Gastrocnemius medialis (tissue), 4 donors: Measurements from ENCODE around the gene ARHGEF37. TPM values are rescaled to one million over a fixed set of nuclear protein-coding genes. Genes with fewer than 3 reads are reported as not detected.

Experiments used
- ATAC-seq, 2 donors: fragments of 150-250 bp; one replicate each; pipeline ENCODE4 v1.9.1; 2016
- DNase-seq, 2 donors: peaks; one replicate each; pipeline ENCODE4 v3.0.0-alpha.2; 2019
- H3K27ac ChIP-seq, 4 donors: fragments of 200-600 bp; sonication (generic); 1 replicate in 1 of 4; 2 replicates in 3 of 4; pipeline ENCODE4 v1.5.1; 2016 to 2018; ENCODE audit warnings: mild to moderate bottlenecking in 2 of 4, moderate library complexity in 1 of 4
- H3K27me3 ChIP-seq, 3 donors: fragments of 200-600 bp; sonication (generic) in 2 of 3; 1 replicate in 1 of 3; 2 replicates in 2 of 3; pipeline versions ENCODE4 v1.5.1 to v1.6.0; 2016 to 2019; ENCODE audit warnings: mild to moderate bottlenecking in 1 of 3, moderate library complexity in 1 of 3
- H3K36me3 ChIP-seq, 2 donors: fragments of 200-600 bp; sonication (generic) in 1 of 2; one replicate each; pipeline ENCODE4 v1.5.1; 2017 to 2018
- H3K4me1 ChIP-seq, 2 donors: fragments of 200-600 bp; sonication (generic) in 1 of 2; one replicate each; pipeline ENCODE4 v1.5.1; 2016 to 2017; ENCODE audit warnings: mild to moderate bottlenecking in 2 of 2
- H3K4me3 ChIP-seq, 4 donors: fragments of 200-600 bp; sonication (generic) in 3 of 4; 1 replicate in 1 of 4; 2 replicates in 3 of 4; pipeline ENCODE4 v1.5.1; 2016 to 2019; ENCODE audit warnings: mild to moderate bottlenecking in 2 of 4
- H3K9me3 ChIP-seq, 3 donors: fragments of 200-600 bp; sonication (generic) in 2 of 3; 1 replicate in 1 of 3; 2 replicates in 2 of 3; pipeline ENCODE4 v1.5.1; 2016 to 2019
- POLR2A ChIP-seq, 2 donors: fragments of 450-650 bp; IDR thresholded peaks; one replicate each; pipeline ENCODE4 v1.6.1; 2017; ENCODE audit warnings: antibody characterized with exemption in 2 of 2, mild to moderate bottlenecking in 2 of 2, moderate library complexity in 2 of 2
- in situ Hi-C, 4 donors: fragments of 200-750 bp; cut with MboI; loops; one replicate each; pipeline versions ENCODE4 v1.15.0 to v1.8.0; 2017; ENCODE audit warnings: low sequenced_read_pairs in 4 of 4
- intact Hi-C: fragments of 100-400 bp; cut with DNase I; formaldehyde crosslinking; loops from one replicate; pipeline ENCODE4 v1.15.1; 2023; ENCODE audit warnings: low total_unique reads
- total RNA-seq, 4 donors: library from RNA; depleted of rRNA; stranded (reverse); fragments of >200 nt; gene quantifications; one replicate each; pipeline versions ENCODE4 v1.1.0 to v1.2.3, GENCODE V29; 2016
- TF ChIP-seq, protein P1 (sequence below), 5 experiments: fragments of 450-650 bp in 3 of 5; fragments of 200-600 bp in 2 of 5; sonication (generic) in 2 of 5; IDR thresholded peaks in 4 of 5; conservative IDR thresholded peaks in 1 of 5; 1 replicate in 4 of 5; 2 replicates in 1 of 5; pipeline ENCODE4 v1.5.1; 2016 to 2019; ENCODE audit warnings: antibody characterized with exemption in 5 of 5, mild to moderate bottlenecking in 3 of 5, moderate library complexity in 3 of 5

ARHGEF37 gene
- total RNA-seq, 4 donors from 2014 or later: 9.5 to 28.6 (median 21.0) TPM

- Histone ChIP-seq H3K27ac (peak overlapping the region in 1 of 4 donors; percentile 18), H3K36me3 (peaks cover 0 to 20% of the 10 kb centered on the region in 2 donors), H3K9me3 (no peaks in the 10 kb centered on the region), H3K27me3 (no peaks in the 10 kb centered on the region), H3K4me3 (no peak overlapping the region), H3K4me1 (peaks cover 7 to 16% of the 10 kb centered on the region in 2 donors)
- no peak for TF ChIP-seq POLR2A (IDR thresholded peaks at IDR 0.05)
- TF ChIP-seq, protein P1, sequence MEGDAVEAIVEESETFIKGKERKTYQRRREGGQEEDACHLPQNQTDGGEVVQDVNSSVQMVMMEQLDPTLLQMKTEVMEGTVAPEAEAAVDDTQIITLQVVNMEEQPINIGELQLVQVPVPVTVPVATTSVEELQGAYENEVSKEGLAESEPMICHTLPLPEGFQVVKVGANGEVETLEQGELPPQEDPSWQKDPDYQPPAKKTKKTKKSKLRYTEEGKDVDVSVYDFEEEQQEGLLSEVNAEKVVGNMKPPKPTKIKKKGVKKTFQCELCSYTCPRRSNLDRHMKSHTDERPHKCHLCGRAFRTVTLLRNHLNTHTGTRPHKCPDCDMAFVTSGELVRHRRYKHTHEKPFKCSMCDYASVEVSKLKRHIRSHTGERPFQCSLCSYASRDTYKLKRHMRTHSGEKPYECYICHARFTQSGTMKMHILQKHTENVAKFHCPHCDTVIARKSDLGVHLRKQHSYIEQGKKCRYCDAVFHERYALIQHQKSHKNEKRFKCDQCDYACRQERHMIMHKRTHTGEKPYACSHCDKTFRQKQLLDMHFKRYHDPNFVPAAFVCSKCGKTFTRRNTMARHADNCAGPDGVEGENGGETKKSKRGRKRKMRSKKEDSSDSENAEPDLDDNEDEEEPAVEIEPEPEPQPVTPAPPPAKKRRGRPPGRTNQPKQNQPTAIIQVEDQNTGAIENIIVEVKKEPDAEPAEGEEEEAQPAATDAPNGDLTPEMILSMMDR (IDR thresholded peaks at IDR 0.05 in 4 of 5, conservative IDR thresholded peaks at IDR 0.05 in 1 of 5): no peak
- ATAC-seq (no peak), DNase-seq (no peak)
- in situ Hi-C loops: no loop called here
- intact Hi-C loops: no loop called here
Observed at GRCh38 chr5:149617760-149618306, 36.5 kb downstream of the ARHGEF37 start.

- TF ChIP-seq, protein P1 (IDR thresholded peaks at IDR 0.05 in 4 of 5, conservative IDR thresholded peaks at IDR 0.05 in 1 of 5): peak; percentile 43 to 75 (median 58)
- TF ChIP-seq POLR2A (IDR thresholded peaks at IDR 0.05): no peak
- intact Hi-C loops (no loop called here), in situ Hi-C loops (no loop called here)
- H3K27me3 ChIP-seq: no peaks in the 10 kb centered on the region
- peaks cover 7 to 12% of the 10 kb centered on the region in 2 donors for H3K4me1 ChIP-seq
- no peaks in the 10 kb centered on the region for H3K9me3 ChIP-seq
- peaks cover 0 to 20% of the 10 kb centered on the region in 2 donors for H3K36me3 ChIP-seq
- H3K4me3 ChIP-seq: no peak overlapping the region
- DNase-seq (peak in 1 of 2 donors; percentile 42), ATAC-seq (peak; percentile 64 to 85)
- H3K27ac ChIP-seq: no peak overlapping the region
Observed at GRCh38 chr5:149618581-149619248, 37.4 kb downstream of the ARHGEF37 start.

- intact Hi-C loops (no loop called here), in situ Hi-C loops (no loop called here)
- Histone ChIP-seq H3K27ac (no peak overlapping the region), H3K36me3 (peaks cover 0 to 36% of the 10 kb centered on the region in 2 donors), H3K27me3 (no peaks in the 10 kb centered on the region), H3K9me3 (no peaks in the 10 kb centered on the region), H3K4me1 (no peaks in the 10 kb centered on the region), H3K4me3 (no peak overlapping the region)
- DNase-seq: no peak
- TF ChIP-seq, protein P1 (IDR thresholded peaks at IDR 0.05 in 4 of 5, conservative IDR thresholded peaks at IDR 0.05 in 1 of 5): no peak
- TF ChIP-seq POLR2A (IDR thresholded peaks at IDR 0.05): no peak
- ATAC-seq: no peak
Observed at GRCh38 chr5:149621415-149622098, 40.3 kb downstream of the ARHGEF37 start.

DNA sequence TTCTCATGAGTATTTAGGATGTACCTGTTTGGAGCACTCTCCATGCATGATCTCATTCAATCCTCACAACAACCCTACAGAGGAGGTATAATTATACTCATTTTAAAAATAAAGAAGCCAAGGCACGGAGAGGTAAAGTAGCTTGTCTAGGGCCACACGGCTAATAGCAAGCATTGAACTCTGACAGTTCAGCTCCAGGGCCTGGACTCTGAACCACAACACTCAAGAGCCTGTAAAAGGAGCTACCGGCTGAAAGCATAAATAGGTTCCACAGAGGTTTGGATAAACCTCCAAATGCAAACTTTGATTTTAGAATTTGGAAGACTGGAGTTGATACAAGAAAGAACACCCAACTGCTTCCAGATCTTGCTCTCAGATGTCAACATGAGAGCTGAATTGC is 41.2 kb downstream of the ARHGEF37 start:
- ATAC-seq (no peak), DNase-seq (no peak)
- TF ChIP-seq, protein P1 (IDR thresholded peaks at IDR 0.05 in 4 of 5, conservative IDR thresholded peaks at IDR 0.05 in 1 of 5): no peak
- no peak for TF ChIP-seq POLR2A (IDR thresholded peaks at IDR 0.05)
- Histone ChIP-seq H3K27me3 (no peaks in the 10 kb centered on the region), H3K4me3 (no peak overlapping the region), H3K36me3 (peaks cover 0 to 41% of the 10 kb centered on the region in 2 donors), H3K4me1 (no peaks in the 10 kb centered on the region), H3K9me3 (no peaks in the 10 kb centered on the region), H3K27ac (no peak overlapping the region)
- intact Hi-C loops (no loop called here), in situ Hi-C loops (no loop called here)
